GM13977 (cell line): Measurements from ENCODE around the gene HMGCS1.

Experiments used
- DNase-seq: peaks from one replicate; pipeline ENCODE4 v3.0.0; 2012; ENCODE audit warnings: low spot score
- in situ Hi-C: fragments of 300-500 bp; cut with MboI; formaldehyde crosslinking; loops from one replicate; pipeline ENCODE4 v1.12.0; 2022; ENCODE audit warnings: low sequenced_read_pairs, low pct_unique_long_range_greater_than_20kb, mixed read lengths, inconsistent platforms; ENCODE audit not compliant: unreplicated experiment
- TF ChIP-seq, protein P1 (sequence below): IDR thresholded peaks from 2 replicates; pipeline ENCODE4 v1.5.1; 2012; ENCODE audit warnings: mild to moderate bottlenecking, control low read depth; ENCODE audit not compliant: insufficient read depth; ENCODE audit errors: extremely low read depth, missing control alignments

The HMGCS1 gene

GRCh38 chr5:43298443-43298842 is 14.8 kb downstream of the HMGCS1 start:
- in situ Hi-C loops = no loop called here
- TF ChIP-seq, protein P1, sequence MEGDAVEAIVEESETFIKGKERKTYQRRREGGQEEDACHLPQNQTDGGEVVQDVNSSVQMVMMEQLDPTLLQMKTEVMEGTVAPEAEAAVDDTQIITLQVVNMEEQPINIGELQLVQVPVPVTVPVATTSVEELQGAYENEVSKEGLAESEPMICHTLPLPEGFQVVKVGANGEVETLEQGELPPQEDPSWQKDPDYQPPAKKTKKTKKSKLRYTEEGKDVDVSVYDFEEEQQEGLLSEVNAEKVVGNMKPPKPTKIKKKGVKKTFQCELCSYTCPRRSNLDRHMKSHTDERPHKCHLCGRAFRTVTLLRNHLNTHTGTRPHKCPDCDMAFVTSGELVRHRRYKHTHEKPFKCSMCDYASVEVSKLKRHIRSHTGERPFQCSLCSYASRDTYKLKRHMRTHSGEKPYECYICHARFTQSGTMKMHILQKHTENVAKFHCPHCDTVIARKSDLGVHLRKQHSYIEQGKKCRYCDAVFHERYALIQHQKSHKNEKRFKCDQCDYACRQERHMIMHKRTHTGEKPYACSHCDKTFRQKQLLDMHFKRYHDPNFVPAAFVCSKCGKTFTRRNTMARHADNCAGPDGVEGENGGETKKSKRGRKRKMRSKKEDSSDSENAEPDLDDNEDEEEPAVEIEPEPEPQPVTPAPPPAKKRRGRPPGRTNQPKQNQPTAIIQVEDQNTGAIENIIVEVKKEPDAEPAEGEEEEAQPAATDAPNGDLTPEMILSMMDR = no peak
- no peak for DNase-seq

DNA sequence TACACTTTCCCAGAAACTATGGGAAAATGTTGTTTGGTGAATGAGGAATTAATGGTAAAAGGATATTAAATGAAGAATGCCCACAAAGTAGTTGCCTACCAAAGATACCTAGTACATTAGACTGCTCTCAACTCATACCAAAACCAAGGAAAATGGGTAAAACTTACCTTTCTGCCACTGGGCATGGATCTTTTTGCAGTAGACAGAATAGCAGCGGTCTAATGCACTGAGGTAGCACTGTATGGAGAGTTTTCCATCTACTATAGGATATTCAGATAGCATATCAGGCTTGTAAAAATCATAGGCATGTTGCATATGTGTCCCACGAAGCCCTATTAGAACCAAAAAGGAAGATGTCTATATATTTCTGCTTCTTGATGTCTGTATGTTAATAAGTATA is 16.4 kb downstream of the HMGCS1 start:
- no peak for DNase-seq
- TF ChIP-seq, protein P1 = no peak
- in situ Hi-C loops = no loop called here

DNA sequence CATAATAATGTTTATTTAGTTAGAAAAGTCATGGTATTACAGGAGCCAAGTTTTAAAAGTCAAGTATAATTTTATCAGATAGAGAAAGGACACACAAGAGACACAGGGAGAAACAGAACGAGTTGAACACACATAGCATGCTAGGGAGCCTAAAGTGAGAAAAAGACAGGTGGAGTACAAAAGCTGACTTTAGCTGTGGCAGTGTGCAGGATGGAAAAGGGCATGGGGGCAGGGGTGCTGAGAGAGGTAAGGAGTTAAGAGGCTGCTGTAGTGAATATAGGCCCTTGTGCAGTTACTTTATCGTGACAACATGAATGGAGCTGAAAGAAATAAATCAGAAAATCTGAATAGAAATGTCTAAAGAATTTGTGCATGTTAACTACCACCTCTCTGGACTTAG is 18.0 kb downstream of the HMGCS1 start:
- TF ChIP-seq, protein P1 = no peak
- DNase-seq = no peak
- in situ Hi-C loops = no loop called here

GRCh38 chr5:43294226-43294625 is 19.0 kb downstream of the HMGCS1 start:
- no peak for DNase-seq
- TF ChIP-seq, protein P1 = no peak

DNA sequence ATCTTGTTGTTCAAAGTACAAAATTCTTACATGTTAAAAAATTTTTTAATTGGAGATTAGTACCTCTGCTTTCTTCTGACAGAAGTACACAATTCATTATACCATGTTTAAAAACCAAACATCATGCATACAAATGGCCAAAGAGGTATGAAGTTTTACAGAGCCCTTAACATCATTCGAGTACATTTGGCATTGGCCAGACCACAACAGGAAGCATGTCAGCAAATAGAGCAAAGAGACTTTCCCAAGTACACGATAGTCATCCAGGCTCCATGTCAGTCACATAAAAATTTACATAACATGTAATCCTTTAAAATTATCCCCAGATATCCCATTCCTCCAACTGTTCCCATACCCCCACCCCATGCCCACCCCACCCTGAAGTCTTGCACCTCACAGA is 22.5 kb downstream of the HMGCS1 start:
- no peak for DNase-seq
- TF ChIP-seq, protein P1 = no peak
- in situ Hi-C loops = no loop called here

More at GRCh38 chr5:43294226-43294625, 19.0 kb downstream of the HMGCS1 start:
- in situ Hi-C loops = no loop called here

GRCh38 chr5:43288269-43288831 is 24.9 kb downstream of the HMGCS1 start:
- TF ChIP-seq, protein P1 = no peak
- DNase-seq = no peak
- in situ Hi-C loops = no loop called here

DNA sequence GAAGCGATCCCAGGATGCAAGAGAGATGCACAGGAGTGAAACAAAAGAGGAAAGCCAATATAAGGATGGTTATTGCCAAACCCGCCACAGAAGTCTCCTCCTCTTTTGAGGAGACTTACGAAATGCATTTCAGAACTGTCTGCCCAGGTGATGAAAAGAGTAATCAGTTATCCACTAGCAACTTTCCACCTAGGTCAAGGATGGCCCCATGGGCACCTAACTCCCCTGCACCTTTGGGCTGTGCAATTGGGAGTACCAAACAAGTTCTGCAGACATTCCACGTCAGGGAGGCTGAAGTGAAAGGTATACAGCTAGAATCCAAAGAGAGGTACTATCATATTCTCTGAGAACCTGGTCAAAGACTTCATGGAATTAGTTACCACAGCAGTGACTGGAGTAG is 25.7 kb downstream of the HMGCS1 start:
- in situ Hi-C loops = no loop called here
- no peak for DNase-seq
- TF ChIP-seq, protein P1 = no peak
